ENCODE results near the gene CAMK2B. TPM values are rescaled to one million over a fixed set of nuclear protein-coding genes. Genes with fewer than 3 reads are reported as not detected.

The CAMK2B gene
- total RNA-seq, 4 donors from 2014 or later: 35.3 to 64.8 (median 46.0) TPM

DNA sequence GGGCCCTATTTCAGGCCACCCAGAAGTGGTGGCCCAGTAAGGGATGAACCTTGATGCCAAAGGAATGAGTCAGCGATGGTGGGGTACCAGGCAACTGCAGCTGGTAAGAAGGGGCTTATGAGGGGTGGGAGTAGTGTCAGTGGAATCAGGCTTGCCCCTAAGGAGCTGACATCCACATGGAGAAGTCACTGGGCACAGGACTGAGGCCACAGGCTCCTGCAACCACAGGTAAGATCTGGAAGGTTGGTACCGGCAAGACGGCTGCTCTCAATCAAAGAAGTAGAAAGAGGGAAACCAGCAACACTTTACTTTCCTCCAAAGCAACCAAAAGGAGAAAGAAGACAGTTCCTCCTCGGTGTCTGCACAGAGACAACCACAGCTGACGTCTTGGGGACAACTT is 138.7 kb downstream of the CAMK2B start:
- no peaks in the 10 kb centered on the region for H3K9me3 ChIP-seq
- no peak for DNase-seq
- no peaks in the 10 kb centered on the region for H3K36me3 ChIP-seq
- no peak overlapping the region for H3K4me3 ChIP-seq
- intact Hi-C loops (cut with DNase I; ENCODE audit: low total_unique reads): no loop called here
- H3K27ac ChIP-seq: no peak overlapping the region
- in situ Hi-C loops (cut with MboI; ENCODE audit: low sequenced_read_pairs in 4 of 4): no loop called here
- ATAC-seq: no peak
- TF ChIP-seq POLR2A (IDR thresholded peaks at IDR 0.05): no peak
- TF ChIP-seq, protein P1, sequence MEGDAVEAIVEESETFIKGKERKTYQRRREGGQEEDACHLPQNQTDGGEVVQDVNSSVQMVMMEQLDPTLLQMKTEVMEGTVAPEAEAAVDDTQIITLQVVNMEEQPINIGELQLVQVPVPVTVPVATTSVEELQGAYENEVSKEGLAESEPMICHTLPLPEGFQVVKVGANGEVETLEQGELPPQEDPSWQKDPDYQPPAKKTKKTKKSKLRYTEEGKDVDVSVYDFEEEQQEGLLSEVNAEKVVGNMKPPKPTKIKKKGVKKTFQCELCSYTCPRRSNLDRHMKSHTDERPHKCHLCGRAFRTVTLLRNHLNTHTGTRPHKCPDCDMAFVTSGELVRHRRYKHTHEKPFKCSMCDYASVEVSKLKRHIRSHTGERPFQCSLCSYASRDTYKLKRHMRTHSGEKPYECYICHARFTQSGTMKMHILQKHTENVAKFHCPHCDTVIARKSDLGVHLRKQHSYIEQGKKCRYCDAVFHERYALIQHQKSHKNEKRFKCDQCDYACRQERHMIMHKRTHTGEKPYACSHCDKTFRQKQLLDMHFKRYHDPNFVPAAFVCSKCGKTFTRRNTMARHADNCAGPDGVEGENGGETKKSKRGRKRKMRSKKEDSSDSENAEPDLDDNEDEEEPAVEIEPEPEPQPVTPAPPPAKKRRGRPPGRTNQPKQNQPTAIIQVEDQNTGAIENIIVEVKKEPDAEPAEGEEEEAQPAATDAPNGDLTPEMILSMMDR (IDR thresholded peaks at IDR 0.05 in 4 of 5, conservative IDR thresholded peaks at IDR 0.05 in 1 of 5): no peak
- H3K27me3 ChIP-seq: no peaks in the 10 kb centered on the region
- H3K4me1 ChIP-seq: no peaks in the 10 kb centered on the region

DNA sequence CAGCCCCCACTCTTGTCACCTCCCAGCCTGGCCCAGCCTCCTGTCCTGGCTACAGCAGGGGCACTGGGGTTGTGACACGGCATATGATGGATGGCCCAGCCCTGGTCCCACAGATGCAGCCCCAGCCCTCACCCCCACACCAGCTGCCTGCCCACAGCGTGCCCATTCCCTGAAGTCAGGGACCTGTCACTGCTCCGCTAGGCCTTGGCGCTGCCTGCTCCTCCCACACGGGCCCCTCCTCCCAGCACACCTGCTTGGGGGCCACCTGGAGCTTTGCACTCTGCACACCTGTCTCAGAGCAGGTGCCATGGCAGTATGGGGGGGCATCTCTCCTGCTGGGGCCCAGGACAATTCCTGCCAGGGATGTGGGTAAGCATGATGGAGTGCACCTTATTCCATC is 139.7 kb downstream of the CAMK2B start:
- ATAC-seq: no peak
- no peak overlapping the region for H3K4me3 ChIP-seq
- intact Hi-C loops (cut with DNase I; ENCODE audit: low total_unique reads): no loop called here
- no peaks in the 10 kb centered on the region for H3K27me3 ChIP-seq
- no peaks in the 10 kb centered on the region for H3K4me1 ChIP-seq
- no peaks in the 10 kb centered on the region for H3K9me3 ChIP-seq
- TF ChIP-seq, protein P1 (IDR thresholded peaks at IDR 0.05 in 4 of 5, conservative IDR thresholded peaks at IDR 0.05 in 1 of 5): no peak
- TF ChIP-seq POLR2A (IDR thresholded peaks at IDR 0.05): no peak
- DNase-seq: no peak
- no peak overlapping the region for H3K27ac ChIP-seq
- H3K36me3 ChIP-seq: no peaks in the 10 kb centered on the region
- in situ Hi-C loops (cut with MboI; ENCODE audit: low sequenced_read_pairs in 4 of 4): no loop called here

DNA sequence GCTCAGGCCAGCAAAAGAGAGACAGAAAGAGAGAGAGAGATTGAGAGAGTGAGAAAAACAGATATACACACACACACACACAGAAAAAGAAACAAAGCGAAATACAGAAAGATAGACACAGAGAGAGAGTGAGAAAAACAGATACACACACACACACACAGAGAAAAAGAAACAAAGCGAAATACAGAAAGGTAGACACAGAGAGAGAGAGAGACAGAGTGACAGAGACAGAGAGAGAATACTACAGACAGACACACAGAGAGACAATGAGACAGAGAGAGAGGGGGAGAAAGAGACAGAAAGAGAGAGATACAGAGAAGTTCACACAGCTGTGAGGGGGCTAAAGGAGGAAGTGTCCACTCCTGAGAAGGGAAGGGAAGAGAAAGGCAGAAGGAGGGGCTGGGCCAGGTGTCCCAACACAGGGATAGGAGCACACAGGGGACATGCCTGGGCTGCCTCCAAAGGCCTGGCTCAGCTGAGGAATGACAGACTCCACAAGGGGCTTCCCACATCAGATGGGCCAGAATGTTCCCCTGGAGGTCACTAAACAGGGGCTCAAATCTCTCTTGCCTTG is 140.4 kb downstream of the CAMK2B start:
- no peaks in the 10 kb centered on the region for H3K9me3 ChIP-seq
- ATAC-seq: no peak
- intact Hi-C loops (cut with DNase I; ENCODE audit: low total_unique reads) (no loop called here), in situ Hi-C loops (cut with MboI; ENCODE audit: low sequenced_read_pairs in 4 of 4) (no loop called here)
- H3K36me3 ChIP-seq: no peaks in the 10 kb centered on the region
- no peaks in the 10 kb centered on the region for H3K27me3 ChIP-seq
- H3K4me3 ChIP-seq: no peak overlapping the region
- no peak overlapping the region for H3K27ac ChIP-seq
- DNase-seq: no peak
- TF ChIP-seq, protein P1 (IDR thresholded peaks at IDR 0.05 in 4 of 5, conservative IDR thresholded peaks at IDR 0.05 in 1 of 5): no peak
- TF ChIP-seq POLR2A (IDR thresholded peaks at IDR 0.05): no peak
- no peaks in the 10 kb centered on the region for H3K4me1 ChIP-seq

DNA sequence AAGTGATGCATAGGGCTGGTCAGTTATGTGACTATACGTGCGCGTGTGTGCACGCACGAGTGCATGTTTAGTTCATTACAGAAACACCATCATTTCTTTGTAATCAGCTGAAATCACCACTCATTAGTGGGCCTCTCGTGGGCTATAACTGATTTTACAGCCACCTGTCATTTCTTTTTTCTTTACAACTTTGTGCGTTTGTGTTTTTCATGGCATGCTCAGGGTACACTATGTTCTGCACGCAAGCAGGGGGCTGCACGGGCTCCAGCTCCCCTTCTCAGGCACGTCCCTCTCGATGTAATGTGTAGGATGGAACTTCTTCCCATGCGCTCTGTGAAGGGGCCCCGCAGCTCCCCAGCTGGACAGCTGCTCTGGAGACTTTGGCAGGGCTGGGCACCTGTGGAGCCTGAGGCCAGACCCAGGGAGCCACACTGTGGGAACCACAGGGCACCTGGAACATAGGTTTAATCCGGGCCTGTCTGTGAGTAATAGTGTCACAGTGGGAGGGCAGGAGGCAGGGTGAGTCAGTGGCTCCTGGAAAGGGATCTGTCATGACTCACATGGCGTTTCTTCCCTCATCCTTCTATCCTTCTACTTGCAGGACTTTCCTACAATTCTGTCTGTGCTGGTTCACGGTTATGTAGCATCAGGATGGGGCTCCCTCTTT is 141.1 kb downstream of the CAMK2B start:
- TF ChIP-seq POLR2A (IDR thresholded peaks at IDR 0.05): no peak
- TF ChIP-seq, protein P1 (IDR thresholded peaks at IDR 0.05 in 4 of 5, conservative IDR thresholded peaks at IDR 0.05 in 1 of 5): no peak
- Histone ChIP-seq H3K27ac (no peak overlapping the region), H3K9me3 (no peaks in the 10 kb centered on the region), H3K4me1 (no peaks in the 10 kb centered on the region), H3K27me3 (no peaks in the 10 kb centered on the region), H3K36me3 (no peaks in the 10 kb centered on the region), H3K4me3 (no peak overlapping the region)
- DNase-seq (no peak), ATAC-seq (peak; percentile 44 to 58)
- in situ Hi-C loops (cut with MboI; ENCODE audit: low sequenced_read_pairs in 4 of 4) (no loop called here), intact Hi-C loops (cut with DNase I; ENCODE audit: low total_unique reads) (no loop called here)

Measured in gastrocnemius medialis (tissue), 4 donors.